Measurements from ENCODE around the gene GAB1. TPM values are rescaled to one million over a fixed set of nuclear protein-coding genes. Genes with fewer than 3 reads are reported as not detected.

Gene GAB1
- total RNA-seq, 4 donors from 2014 or later = 102 to 129 (median 118) TPM

GRCh38 chr4:143435955-143436354, 99.3 kb downstream of the GAB1 start:
- Histone ChIP-seq H3K36me3 (peaks cover 0 to 64% of the 10 kb centered on the region in 2 donors), H3K27ac (no peak overlapping the region), H3K9me3 (no peaks in the 10 kb centered on the region), H3K4me3 (no peak overlapping the region), H3K27me3 (no peaks in the 10 kb centered on the region), H3K4me1 (peaks cover 0 to 45% (median 0%) of the 10 kb centered on the region in 3 donors)
- no peak for ATAC-seq
- TF ChIP-seq, protein P1, sequence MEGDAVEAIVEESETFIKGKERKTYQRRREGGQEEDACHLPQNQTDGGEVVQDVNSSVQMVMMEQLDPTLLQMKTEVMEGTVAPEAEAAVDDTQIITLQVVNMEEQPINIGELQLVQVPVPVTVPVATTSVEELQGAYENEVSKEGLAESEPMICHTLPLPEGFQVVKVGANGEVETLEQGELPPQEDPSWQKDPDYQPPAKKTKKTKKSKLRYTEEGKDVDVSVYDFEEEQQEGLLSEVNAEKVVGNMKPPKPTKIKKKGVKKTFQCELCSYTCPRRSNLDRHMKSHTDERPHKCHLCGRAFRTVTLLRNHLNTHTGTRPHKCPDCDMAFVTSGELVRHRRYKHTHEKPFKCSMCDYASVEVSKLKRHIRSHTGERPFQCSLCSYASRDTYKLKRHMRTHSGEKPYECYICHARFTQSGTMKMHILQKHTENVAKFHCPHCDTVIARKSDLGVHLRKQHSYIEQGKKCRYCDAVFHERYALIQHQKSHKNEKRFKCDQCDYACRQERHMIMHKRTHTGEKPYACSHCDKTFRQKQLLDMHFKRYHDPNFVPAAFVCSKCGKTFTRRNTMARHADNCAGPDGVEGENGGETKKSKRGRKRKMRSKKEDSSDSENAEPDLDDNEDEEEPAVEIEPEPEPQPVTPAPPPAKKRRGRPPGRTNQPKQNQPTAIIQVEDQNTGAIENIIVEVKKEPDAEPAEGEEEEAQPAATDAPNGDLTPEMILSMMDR (IDR thresholded peaks at IDR 0.05) = no peak
- TF ChIP-seq POLR2A (IDR thresholded peaks at IDR 0.05) (no peak), EP300 (IDR thresholded peaks at IDR 0.05) (no peak), POLR2AphosphoS5 (IDR thresholded peaks at IDR 0.05) (no peak)
- WGBS, 2 donors (ENCODE audit: low coverage in 1 of 2) = 38 to 100% methylated on average over 1 of the region's 1 CpG

DNA sequence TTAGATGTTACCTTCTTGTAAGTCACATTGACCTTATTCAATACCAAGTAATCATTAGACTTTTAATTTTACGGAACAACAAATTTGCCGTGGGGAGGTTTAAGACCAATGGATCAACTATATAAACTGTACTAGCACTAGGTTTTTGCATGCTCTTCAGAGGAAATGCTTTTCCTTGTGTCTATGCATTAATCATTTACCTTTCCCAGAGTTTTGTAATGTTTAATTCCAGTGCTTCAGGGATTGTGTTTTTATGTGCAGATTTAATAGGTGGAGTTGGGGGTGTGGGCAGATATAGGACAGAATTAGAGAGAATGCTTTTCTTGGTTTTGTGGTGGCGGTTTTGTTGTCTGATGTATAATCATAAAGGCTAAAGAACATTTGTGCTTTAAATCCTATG, 100.8 kb downstream of the GAB1 start:
- 94 to 95% methylated on average over 3 of the region's 3 CpGs for WGBS, 2 donors (ENCODE audit: low coverage in 1 of 2)
- no peak overlapping the region for H3K27ac ChIP-seq

DNA sequence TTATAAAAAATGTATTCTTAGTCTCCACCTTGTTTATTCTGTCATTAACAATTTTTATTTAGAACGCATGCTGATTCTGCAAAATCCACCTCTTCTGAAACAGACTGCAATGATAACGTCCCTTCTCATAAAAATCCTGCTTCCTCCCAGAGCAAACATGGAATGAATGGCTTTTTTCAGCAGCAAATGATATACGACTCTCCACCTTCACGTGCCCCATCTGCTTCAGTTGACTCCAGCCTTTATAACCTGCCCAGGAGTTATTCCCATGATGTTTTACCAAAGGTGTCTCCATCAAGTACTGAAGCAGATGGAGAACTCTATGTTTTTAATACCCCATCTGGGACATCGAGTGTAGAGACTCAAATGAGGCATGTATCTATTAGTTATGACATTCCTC, 101.3 kb downstream of the GAB1 start:
- H3K9me3 ChIP-seq = no peaks in the 10 kb centered on the region
- peaks cover 0 to 53% (median 0%) of the 10 kb centered on the region in 3 donors for H3K4me1 ChIP-seq
- H3K27me3 ChIP-seq = no peaks in the 10 kb centered on the region
- no peak overlapping the region for H3K27ac ChIP-seq
- 68 to 82% methylated on average over 4 to 5 of the region's 5 CpGs for WGBS, 2 donors (ENCODE audit: low coverage in 1 of 2)
- peaks cover 0 to 63% of the 10 kb centered on the region in 2 donors for H3K36me3 ChIP-seq
- no peak for TF ChIP-seq EP300 (IDR thresholded peaks at IDR 0.05)
- TF ChIP-seq POLR2A (IDR thresholded peaks at IDR 0.05) = no peak
- TF ChIP-seq, protein P1 (IDR thresholded peaks at IDR 0.05) = no peak
- no peak for TF ChIP-seq POLR2AphosphoS5 (IDR thresholded peaks at IDR 0.05)
- H3K4me3 ChIP-seq = no peak overlapping the region
- no peak for ATAC-seq

More for the DNA sequence above, 100.8 kb downstream of the GAB1 start:
- H3K9me3 ChIP-seq = no peaks in the 10 kb centered on the region
- H3K4me1 ChIP-seq = peaks cover 0 to 53% (median 0%) of the 10 kb centered on the region in 3 donors
- H3K27me3 ChIP-seq = no peaks in the 10 kb centered on the region
- no peak overlapping the region for H3K4me3 ChIP-seq
- ATAC-seq = no peak
- TF ChIP-seq POLR2AphosphoS5 (IDR thresholded peaks at IDR 0.05) = no peak
- no peak for TF ChIP-seq POLR2A (IDR thresholded peaks at IDR 0.05)
- TF ChIP-seq, protein P1 (IDR thresholded peaks at IDR 0.05) = no peak
- no peak for TF ChIP-seq EP300 (IDR thresholded peaks at IDR 0.05)
- peaks cover 0 to 63% of the 10 kb centered on the region in 2 donors for H3K36me3 ChIP-seq

DNA sequence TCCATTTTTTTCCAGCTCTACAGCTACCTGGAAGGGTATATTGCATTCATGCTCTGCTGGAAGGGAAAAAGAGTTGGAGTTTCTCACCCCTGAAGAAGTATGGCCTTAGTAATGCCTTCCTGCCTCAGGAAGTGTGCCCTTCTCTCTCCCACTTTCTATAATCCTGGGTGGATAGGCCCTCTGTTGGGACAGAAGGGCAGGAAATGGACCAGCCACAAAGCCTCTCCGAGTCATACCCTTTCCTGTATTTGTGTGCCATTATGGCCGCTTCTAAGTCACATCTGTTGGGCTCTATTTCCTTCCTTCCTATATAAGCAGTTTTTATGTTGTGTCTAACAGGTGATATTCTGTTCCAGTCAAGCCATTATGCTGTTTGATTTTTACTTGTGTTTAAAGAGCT, 102.0 kb downstream of the GAB1 start:
- TF ChIP-seq POLR2AphosphoS5 (IDR thresholded peaks at IDR 0.05) = no peak
- WGBS, 2 donors (ENCODE audit: low coverage in 1 of 2) = 45 to 86% methylated on average over 2 of the region's 2 CpGs

DNA sequence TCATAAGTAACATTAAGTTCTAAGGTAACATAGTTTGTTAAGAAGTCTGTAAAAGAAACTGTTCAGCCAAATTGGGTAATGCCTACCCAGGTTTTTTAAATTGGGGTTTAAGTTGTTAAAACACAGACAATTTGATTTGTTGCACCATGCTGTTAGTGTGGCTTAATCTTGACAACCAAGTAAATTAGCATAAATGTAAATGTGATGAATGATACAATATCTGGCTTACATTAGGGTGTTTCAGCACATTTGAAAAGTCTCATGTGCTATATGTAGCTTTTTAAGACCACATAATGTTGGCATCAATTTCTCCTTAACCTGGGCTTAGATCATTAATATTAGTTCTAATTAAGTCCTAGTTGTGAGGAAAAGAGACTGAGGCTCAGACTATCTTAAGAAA, 104.4 kb downstream of the GAB1 start:
- Histone ChIP-seq H3K9me3 (no peaks in the 10 kb centered on the region), H3K27me3 (no peaks in the 10 kb centered on the region), H3K36me3 (peaks cover 0 to 43% of the 10 kb centered on the region in 2 donors), H3K4me3 (no peak overlapping the region), H3K27ac (peak overlapping the region in 1 of 4 donors; percentile 44), H3K4me1 (peaks cover 0 to 53% (median 0%) of the 10 kb centered on the region in 3 donors)
- no peak for ATAC-seq
- no peak for TF ChIP-seq EP300 (IDR thresholded peaks at IDR 0.05)
- no peak for TF ChIP-seq POLR2AphosphoS5 (IDR thresholded peaks at IDR 0.05)
- TF ChIP-seq, protein P1 (IDR thresholded peaks at IDR 0.05) = no peak
- TF ChIP-seq POLR2A (IDR thresholded peaks at IDR 0.05) = no peak

More for the DNA sequence above, 102.0 kb downstream of the GAB1 start:
- no peaks in the 10 kb centered on the region for H3K9me3 ChIP-seq
- no peak overlapping the region for H3K4me3 ChIP-seq
- H3K27ac ChIP-seq = no peak overlapping the region
- peaks cover 0 to 58% of the 10 kb centered on the region in 2 donors for H3K36me3 ChIP-seq
- ATAC-seq = no peak
- H3K27me3 ChIP-seq = no peaks in the 10 kb centered on the region
- H3K4me1 ChIP-seq = peaks cover 0 to 50% (median 0%) of the 10 kb centered on the region in 3 donors
